HL-60/S4 treated with retinoic acid at 250 ng/mL for 4 days and 3 days (cell line): ENCODE results near the gene SP7.

Source experiments
- in situ Hi-C: fragments of 300-500 bp; cut with MboI; formaldehyde crosslinking; loops from 2 replicates; pipeline ENCODE4 v1.7.0; 2022; ENCODE audit warnings: low sequenced_read_pairs

SP7 gene

DNA sequence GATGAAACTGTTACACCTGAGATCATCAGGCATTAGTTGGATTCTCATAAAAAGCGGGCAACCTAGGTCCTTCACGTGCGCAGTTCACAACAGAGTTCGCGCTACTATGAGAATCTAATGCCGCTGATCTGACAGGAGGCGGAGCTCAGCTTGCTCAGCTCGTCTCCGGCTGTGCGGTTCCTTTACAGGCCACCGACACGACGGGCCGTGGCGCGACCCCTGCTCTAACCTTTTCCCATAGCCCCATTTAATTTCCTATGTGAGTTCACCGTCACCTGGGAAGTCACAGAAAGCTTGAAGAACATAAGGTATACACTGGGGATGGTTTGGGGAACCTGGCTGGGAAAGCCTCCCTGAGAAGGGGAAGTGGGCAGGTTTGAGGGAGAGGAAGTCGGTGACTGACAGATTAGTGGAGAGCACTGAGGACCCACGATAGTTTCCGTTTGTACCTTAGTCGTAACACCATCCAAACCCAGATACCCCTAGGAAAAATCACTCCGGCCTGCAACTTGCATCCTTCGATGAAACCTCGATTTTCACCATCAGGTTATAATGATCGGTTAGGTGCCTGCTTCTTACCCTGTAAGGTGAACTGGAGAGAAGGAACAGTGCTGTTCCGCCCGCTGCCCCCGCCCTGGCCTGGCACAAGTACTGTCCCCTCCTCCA, 11.9 kb downstream of the SP7 start:
- in situ Hi-C loops, result no loop called here

DNA sequence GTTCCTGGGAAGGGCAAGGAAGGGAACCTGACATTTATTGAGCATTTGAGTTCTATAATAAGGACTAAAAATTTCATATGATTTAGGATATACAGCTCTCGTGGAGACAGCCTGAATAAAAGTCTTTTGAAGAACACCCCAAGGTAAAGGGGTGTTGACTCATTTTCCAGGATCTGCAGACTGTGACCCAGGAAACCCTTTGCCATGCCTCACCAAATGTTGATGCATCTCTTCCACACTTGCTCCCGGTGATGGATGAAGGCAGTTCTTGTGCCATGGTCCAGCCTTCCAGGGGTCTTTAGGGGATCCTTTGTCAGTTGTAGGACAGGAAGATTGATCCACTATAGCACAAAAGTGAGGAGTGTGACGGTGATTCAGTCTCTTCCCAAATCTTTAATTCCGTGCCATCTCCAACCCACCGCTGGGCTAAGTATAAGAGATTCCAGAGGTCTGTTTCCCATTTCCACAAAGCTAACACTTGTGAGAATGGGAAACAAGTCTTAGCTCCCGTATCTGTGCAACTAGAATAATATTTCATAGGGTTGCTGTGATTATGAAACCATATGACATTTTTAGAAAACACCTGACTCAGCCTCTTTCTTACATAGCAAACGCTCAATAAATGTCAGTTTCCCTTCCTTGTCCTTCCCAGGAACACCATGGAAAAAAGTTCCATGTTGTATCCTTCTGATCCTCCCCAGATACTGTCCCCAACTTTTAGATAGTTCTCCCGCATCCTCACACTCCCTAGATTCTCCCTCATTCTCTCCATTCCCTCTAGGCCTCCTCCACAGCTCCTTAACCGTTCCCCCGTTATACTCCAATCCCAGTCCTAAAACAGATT, 15.6 kb downstream of the SP7 start:
- in situ Hi-C loops, result no loop called here

DNA sequence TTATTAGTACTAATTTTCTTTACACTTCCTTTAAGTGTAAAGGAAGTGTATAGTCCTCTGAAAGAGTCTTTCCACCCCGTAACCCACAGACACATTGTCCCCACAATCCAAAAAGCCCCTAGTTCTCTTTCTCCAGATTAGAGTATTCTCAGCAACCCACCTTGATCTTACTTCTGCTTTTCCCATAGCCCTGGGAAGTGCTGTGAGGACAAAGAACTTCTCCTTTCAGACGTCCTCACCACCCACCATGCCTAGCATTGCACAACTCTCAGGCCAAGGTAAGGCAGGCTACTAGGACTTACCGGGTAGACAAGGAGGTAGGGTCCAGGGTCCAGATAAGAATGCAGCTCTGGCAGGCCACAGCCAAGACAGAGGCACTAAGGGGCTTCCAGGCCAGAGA, 22.2 kb downstream of the SP7 start:
- in situ Hi-C loops, result no loop called here

DNA sequence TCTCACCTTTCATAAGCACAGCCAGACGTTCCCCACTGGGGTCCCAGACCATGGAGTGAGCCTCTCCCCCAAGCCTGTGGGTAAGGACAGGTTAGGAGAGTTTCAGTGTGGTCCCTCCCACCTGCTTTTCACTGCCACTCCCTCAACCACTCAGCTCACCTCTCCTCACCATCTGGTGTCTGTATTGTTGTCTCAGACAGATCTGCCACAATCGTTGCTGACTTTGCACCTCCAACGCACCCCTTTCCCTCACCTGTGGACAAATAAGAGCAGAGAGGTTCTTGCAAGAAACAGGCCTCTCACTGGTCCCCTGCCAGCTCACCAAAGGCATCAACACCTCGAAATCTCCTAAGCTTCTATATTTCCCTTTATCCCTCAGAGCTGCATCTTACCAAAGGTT, 27.9 kb downstream of the SP7 start:
- in situ Hi-C loops, result no loop called here

DNA sequence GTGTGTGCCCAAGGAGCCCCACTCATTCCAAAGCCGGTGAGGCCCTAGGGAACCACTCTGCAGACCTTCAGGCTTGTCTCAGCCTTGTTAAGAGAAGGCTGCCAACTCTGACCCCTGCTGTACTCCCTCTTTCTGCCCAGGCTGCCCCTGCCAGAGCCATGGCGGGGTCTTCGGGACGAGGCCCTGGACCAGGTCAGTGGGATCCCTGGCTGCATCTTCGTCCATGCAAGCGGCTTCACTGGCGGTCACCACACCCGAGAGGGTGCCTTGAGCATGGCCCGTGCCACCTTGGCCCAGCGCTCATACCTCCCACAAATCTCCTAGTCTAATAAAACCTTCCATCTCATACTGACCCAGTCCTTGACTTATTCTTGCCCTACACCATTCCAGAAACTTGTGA, 29.3 kb downstream of the SP7 start:
- in situ Hi-C loops, result no loop called here

DNA sequence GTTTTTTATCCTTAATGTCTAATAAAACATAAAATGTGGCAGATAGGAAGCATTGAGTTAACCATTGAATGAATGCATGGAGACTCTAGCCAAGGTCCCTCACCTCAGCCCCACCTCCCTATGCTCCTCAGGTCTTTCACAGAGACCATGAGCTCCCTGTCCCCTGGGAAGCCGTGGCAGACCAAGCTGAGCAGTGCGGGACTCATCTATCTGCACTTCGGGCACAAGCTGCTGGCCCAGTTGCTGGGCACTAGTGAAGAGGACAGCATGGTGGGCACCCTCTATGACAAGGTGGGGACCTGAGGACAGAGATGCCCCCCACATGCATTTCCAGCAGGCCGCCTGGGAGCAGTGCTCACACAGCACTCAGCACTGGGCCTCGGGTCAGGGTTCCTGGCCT, 33.3 kb downstream of the SP7 start:
- in situ Hi-C loops, result no loop called here

DNA sequence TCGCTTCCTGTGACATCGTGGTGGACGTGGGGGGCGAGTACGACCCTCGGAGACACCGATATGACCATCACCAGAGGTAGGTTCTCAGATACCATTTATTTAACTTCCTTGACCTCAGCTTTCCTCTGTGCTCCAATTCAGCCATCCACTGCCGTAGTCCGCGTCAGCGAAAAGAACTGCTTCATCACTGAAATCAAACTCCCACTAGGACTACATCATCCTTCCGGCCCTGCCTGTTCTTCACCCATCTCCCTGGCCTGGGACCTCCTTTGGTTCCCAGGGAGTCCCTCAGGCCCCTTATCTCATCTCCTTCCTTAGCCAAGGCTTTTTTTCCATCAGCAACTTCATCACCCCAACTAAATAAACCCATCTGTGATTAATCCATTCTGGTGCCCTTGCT, 36.0 kb downstream of the SP7 start:
- in situ Hi-C loops, result no loop called here

DNA sequence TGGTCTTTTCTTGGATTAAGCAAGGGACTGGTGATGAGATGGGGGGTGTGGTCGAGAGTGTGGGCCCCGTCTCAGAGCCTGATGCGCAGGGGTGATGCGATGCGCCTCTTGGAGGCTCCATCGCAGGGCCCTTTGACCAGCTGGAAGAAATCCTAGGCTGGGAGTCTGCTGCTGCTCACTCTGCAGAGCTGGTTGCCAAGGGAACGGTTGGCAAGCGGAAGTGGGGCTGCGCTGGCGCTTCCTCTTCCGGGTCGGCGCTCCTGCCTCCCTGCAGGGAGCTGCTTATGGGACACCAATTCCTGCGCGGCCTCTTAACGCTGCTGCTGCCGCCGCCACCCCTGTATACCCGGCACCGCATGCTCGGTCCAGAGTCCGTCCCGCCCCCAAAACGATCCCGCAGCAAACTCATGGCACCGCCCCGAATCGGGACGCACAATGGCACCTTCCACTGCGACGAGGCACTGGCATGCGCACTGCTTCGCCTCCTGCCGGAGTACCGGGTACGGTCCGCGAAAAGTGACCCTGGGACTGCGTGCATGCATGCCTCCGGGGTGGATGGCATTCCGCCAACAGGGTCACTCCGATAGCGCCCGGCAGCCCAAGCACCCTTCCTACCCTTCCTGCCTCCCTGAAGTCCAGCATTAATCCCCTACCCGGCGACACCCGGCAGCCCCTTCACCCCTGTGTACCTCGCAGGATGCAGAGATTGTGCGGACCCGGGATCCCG, 36.5 kb downstream of the SP7 start, which contains the start of gene MYG1:
Gene MYG1, plus strand, starts transcription at position 242 of the 727 bp plus-strand sequence. Its CDS starts 43 bp downstream, at position 285.
- in situ Hi-C loops, result loop anchor here (25.0 kb wide), 1 partner anchor 237 kb away; the partner anchor contains the start of gene TNS2

DNA sequence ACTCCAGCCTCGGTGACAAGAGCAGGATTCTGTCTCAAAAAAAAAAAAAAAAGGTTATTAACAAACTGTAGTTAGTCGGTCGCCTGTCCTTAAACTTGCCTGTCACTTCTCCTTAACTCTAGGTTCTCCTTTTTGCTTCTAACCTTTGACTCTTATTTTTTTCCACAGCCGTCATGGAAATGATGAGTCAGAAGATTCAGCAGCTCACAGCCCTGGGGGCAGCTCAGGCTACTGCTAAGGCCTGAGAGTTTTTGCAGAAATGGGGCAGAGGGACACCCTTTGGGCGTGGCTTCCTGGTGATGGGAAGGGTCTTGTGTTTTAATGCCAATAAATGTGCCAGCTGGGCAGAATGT, 37.1 kb downstream of the SP7 start:
- in situ Hi-C loops, result loop anchor here (25.0 kb wide), 1 partner anchor 237 kb away; the partner anchor contains the start of gene TNS2

DNA sequence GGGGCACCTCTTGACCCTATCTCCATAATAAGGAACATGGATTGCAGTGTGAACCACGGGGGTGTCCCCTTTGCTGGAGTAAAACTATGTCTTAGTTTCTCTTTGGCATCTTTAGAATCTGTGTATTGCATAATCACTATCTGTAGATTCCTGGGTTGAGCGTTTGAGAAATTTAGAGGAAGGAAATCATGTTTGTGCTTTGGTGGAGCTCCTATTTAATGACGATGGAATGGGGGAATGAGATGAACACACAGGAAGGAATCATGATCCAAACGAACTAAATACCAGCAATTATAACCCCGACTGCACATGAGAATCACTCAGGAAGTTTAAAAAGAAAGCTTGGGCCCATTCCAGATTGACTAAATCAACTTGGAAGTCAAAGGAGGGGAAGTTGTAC, 38.0 kb downstream of the SP7 start:
- in situ Hi-C loops, result loop anchor here (25.0 kb wide), 1 partner anchor 236 kb away; the partner anchor contains the start of gene TNS2

DNA sequence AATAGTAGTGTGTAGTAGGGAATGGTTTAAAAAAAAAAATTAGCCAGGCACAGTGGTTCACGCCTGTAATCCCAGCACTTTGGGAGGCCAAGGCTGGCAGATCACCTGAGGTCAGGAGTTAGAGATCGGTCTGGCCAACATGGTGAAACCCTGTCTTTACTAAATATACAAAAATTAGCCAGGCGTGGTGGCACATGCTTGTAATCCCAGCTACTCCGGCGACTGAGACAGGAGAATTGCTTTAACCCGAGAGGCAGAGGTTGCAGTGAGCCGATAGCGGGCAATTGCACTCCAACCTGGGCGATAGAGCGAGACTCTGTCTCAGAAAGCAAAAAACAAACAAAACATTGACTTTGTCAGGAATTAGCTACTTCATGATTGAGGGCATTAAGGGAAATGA, 39.0 kb downstream of the SP7 start:
- in situ Hi-C loops, result loop anchor here (25.0 kb wide), 1 partner anchor 235 kb away; the partner anchor contains the start of gene TNS2

DNA sequence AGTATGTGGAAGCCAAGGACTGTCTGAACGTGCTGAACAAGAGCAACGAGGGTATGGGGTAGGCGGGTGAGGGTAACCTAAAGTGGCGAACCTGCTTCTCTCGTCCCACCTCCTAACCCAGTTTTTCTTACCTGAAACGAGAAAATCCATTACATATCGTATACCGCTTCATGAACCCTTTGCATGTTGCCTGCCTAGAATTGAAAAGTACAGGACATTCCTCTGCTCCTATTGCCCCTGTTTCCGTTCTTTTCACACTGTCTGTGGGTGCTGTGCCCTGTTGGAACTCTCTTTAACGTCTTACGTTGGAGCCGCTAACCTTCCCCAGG, 40.3 kb downstream of the SP7 start:
- in situ Hi-C loops, result loop anchor here (25.0 kb wide), 1 partner anchor 234 kb away; the partner anchor contains the start of gene TNS2

DNA sequence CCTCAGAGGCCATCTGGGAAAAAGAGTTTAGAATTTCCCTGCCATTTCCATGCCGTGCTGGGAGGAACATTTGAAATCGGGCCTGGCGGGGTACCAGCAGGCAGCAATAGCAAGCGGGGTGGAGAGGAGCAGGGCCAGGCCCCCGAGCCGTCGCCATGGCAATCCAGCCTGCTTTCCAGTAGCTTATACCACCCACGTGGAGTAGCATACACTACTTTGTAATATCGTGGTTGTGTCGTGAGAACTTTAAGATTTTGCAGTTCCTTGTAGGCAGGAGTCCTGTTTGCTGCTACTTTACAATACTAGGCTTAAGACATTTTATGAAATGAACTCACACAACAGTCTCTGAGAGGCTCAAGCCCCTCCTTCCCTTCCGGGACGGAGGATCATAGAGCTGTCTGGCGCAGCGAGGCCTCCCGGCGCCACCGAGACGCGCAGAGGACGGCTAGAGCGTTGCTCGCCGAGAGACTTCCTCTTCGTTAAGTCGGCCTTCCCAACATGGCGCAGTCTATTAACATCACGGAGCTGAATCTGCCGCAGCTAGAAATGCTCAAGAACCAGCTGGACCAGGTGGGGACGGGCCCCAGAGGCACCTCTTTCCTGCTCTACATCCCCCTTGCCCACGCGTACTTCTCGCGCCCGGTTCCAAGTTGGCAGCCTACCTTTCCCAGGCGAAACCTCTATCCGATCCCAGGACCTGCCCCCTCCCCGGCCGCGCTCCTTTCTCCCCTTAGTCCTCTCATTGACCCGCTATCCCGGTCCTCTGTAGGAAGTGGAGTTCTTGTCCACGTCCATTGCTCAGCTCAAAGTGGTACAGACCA, 40.9 kb downstream of the SP7 start, which contains the start of gene PFDN5:
Gene PFDN5, plus strand, starts transcription at position 473 of the 821 bp plus-strand sequence. Its CDS starts 26 bp downstream, at position 499.
- in situ Hi-C loops, result loop anchor here (25.0 kb wide), 1 partner anchor 233 kb away; the partner anchor contains the start of gene TNS2

DNA sequence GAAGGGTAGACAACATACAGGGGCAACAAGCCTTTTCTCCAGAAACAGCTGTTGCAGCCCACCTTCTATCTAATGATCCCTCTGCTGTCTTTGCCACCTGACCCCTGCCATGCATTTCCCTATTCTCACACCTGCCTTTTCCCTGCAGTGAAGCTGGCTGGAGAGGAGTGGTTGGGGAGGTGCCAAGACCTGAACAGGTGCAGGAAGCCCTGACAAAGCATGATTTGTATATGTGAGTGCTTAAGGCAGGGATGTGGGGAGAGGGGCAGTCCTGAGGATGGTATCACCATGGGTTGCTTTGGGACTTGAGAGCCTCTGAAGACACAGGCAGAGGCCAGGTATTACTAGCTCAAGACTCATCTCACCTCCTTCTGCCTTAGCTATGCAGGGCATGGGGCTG, 43.7 kb downstream of the SP7 start:
- in situ Hi-C loops, result loop anchor here (25.0 kb wide), 1 partner anchor 230 kb away; the partner anchor contains the start of gene TNS2

DNA sequence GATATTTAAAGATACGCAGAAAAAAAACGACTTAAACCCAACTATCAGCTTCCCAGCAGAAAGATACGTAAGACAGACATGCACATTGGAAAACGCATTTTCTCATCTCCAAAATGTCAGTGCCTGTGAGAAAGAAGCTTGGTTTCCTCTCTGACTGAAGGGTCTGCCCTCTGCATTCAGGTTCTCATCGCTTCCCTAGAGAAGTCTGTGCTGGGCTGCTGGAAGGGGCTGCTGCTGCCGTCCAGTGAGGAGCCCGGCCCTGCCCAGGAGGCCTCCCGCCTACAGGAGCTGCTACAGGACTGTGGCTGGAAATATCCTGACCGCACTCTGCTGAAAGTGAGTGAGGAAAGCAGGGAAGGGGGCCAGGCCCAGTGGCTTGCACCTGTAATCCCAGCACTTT, 45.5 kb downstream of the SP7 start:
- in situ Hi-C loops, result loop anchor here (25.0 kb wide), 1 partner anchor 228 kb away; the partner anchor contains the start of gene TNS2

DNA sequence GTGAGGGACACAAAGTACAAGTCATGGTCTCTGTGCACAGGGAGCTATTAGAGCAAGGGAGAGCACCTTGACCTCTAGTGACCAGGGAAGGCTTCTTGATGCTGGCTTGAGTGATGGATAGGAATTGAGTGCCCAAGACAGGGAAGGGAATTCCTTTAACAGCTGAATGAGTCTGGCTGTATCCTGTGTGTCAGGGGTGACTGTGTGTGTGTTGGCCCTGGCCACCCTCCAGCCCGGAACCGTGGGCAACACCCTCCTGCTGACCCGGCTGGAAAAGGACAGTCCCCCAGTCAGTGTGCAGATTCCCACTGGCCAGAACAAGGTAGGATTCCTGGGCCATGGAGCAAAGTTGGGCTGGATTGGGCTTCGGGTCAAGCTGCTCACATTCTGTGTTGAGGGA, 46.3 kb downstream of the SP7 start:
- in situ Hi-C loops, result loop anchor here (10.0 to 25.0 kb wide), 2 partner anchors 75 to 228 kb away; partner anchors contain the start of gene TNS2

DNA sequence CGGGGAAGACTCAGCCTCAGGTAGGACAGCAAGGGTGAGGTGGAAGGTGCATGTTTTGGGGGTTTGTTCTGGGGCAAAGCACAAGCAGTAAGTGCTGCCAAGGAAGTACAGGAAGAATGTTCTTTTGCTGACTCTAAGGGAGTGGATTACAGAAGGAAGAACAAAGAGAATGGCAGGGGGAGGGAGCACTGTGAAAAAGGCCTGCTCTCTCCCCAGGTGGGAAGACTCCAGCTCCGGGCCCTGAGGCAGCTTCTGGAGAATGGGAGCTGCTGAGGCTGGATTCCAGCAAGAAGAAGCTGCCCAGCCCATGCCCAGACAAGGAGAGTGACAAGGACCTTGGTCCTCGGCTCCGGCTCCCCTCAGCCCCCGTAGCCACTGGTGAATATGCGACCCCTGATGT, 47.8 kb downstream of the SP7 start:
- in situ Hi-C loops, result loop anchor here (10.0 to 25.0 kb wide), 2 partner anchors 74 to 226 kb away; partner anchors contain the start of gene TNS2

DNA sequence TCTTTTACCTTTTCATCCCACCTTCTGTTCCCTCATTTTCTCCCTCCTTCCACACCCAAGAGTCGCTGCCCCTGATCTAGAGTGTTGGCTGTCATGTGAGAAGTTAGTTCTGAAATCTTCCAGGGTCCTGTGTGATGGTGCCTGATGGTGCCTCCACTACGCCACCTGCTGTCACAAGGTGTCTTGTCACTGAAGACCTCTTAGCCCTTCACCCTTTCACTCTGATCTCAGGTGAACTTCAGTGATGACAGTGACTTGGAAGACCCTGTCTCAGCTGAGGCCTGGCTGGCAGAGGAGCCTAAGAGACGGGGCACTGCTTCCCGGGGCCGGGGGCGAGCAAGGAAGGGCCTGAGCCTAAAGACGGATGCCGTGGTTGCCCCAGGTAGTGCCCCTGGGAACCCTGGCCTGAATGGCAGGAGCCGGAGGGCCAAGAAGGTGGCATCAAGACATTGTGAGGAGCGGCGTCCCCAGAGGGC, 48.4 kb downstream of the SP7 start:
- in situ Hi-C loops, result loop anchor here (10.0 to 25.0 kb wide), 2 partner anchors 73 to 225 kb away; partner anchors contain the start of gene TNS2

DNA sequence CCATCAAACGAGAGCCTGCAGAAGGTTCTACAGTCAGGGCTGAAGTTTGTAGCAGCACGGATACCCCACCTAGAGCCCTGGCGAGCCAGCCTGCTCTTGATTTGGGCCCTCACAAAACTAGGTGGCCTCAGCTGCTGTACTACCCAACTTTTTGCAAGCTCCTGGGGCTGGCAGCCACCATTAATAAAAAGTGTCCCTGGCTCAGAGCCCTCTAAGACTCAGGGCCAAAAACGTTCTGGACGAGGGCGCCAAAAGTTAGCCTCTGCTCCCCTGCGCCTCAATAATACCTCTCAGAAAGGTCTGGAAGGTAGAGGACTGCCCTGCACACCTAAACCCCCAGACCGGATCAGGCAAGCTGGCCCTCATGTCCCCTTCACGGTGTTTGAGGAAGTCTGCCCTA, 49.7 kb downstream of the SP7 start:
- in situ Hi-C loops, result loop anchor here (10.0 to 25.0 kb wide), 2 partner anchors 72 to 224 kb away; partner anchors contain the start of gene TNS2
